B cell (primary cell): ENCODE data around the gene TLR5. TPM values are rescaled to one million over a fixed set of nuclear protein-coding genes. Genes with fewer than 3 reads are reported as not detected.

ENCODE experiments used
- ATAC-seq: fragments of 200-7000 bp; cut with Tn5 transposase; one replicate; pipeline ENCODE4 v1.10.0; 2021; ENCODE audit warnings: low read depth, mild to moderate bottlenecking, moderate number of reproducible peaks, moderate library complexity
- CTCF ChIA-PET: fragments of 350-600 bp; sonication (Branson Sonifier 250); formaldehyde crosslinking; loops from one replicate; lab custom pipeline; 2021; ENCODE audit warnings: antibody characterized with exemption, inconsistent platforms; lab: Charles Lee
- POLR2A ChIA-PET: fragments of 350-600 bp; sonication (Branson Sonifier 250); formaldehyde crosslinking; loops from one replicate; lab custom pipeline; 2021; ENCODE audit warnings: antibody characterized with exemption; lab: Charles Lee
- DNase-seq: peaks from one replicate; pipeline ENCODE4 v3.0.0; 2013
- H2AFZ ChIP-seq: 2 replicates; pipeline ENCODE4 v1.6.1; 2012; ENCODE audit warnings: mild to moderate bottlenecking, low read depth, low read length; ENCODE audit not compliant: insufficient read depth, poor library complexity, severe bottlenecking
- H3K27ac ChIP-seq, 2 donors: 1 replicate in 1 of 2; 2 replicates in 1 of 2; pipeline ENCODE4 v1.5.1; 2012 to 2013; ENCODE audit warnings: low read length in 2 of 2, mild to moderate bottlenecking in 2 of 2, moderate library complexity in 1 of 2
- H3K27me3 ChIP-seq, 4 experiments: fragments of 200-600 bp in 1 of 4; sonication (generic) in 1 of 4; replicated peaks in 1 of 4; 1 replicate in 2 of 4; 2 replicates in 2 of 4; pipeline versions ENCODE4 v1.6.1 to v1.7.0; 2013 to 2016; ENCODE audit warnings: low read length in 3 of 4, mild to moderate bottlenecking in 2 of 4, mixed read lengths in 1 of 4, moderate library complexity in 1 of 4; ENCODE audit not compliant: insufficient read depth in 4 of 4, control insufficient read depth in 3 of 4; ENCODE audit errors: control extremely low read depth in 1 of 4
- H3K36me3 ChIP-seq, 2 experiments: replicated peaks in 1 of 2; 1 replicate in 1 of 2; 2 replicates in 1 of 2; pipeline versions ENCODE4 v1.6.1 to v1.7.1; 2013; ENCODE audit warnings: low read length in 1 of 2; ENCODE audit not compliant: insufficient read depth in 2 of 2, control insufficient read depth in 1 of 2; ENCODE audit errors: control extremely low read depth in 1 of 2, extremely low read depth in 1 of 2
- H3K4me1 ChIP-seq, 2 donors: fragments of 200-600 bp in 1 of 2; sonication (generic) in 1 of 2; 1 replicate in 1 of 2; 2 replicates in 1 of 2; pipeline versions ENCODE4 v1.5.1 to v1.6.1; 2013 to 2017; ENCODE audit warnings: low read length in 2 of 2; ENCODE audit not compliant: control insufficient read depth in 2 of 2, insufficient read depth in 2 of 2
- H3K4me2 ChIP-seq: replicated peaks from 2 replicates; pipeline ENCODE3; 2012; ENCODE audit warnings: mild to moderate bottlenecking, low read depth, low read length; ENCODE audit not compliant: poor library complexity, severe bottlenecking
- H3K4me3 ChIP-seq, 5 experiments: fragments of 200-600 bp in 1 of 5; sonication (generic) in 1 of 5; 1 replicate in 3 of 5; 2 replicates in 2 of 5; pipeline versions ENCODE4 v1.5.1 to v1.7.0; 2011 to 2016; ENCODE audit warnings: low read length in 4 of 5, mild to moderate bottlenecking in 4 of 5, low read depth in 2 of 5, control low read depth in 1 of 5, moderate library complexity in 1 of 5; ENCODE audit not compliant: insufficient read depth in 1 of 5; ENCODE audit errors: control extremely low read depth in 1 of 5, extremely low read depth in 1 of 5
- H3K79me2 ChIP-seq: fragments of 200-600 bp; sonication (generic); one replicate; pipeline ENCODE4 v1.6.0; 2016; ENCODE audit warnings: low read length; ENCODE audit not compliant: control insufficient read depth, insufficient read depth
- H3K9ac ChIP-seq: fragments of 200-600 bp; sonication (generic); 2 replicates; pipeline ENCODE4 v1.6.1; 2017; ENCODE audit warnings: mild to moderate bottlenecking, low read length, moderate library complexity
- H3K9me3 ChIP-seq, 3 donors: one replicate each; pipeline versions ENCODE4 v1.6.1 to v1.7.1; 2013; ENCODE audit warnings: low read length in 2 of 3; ENCODE audit not compliant: control insufficient read depth in 2 of 3, insufficient read depth in 1 of 3; ENCODE audit errors: control extremely low read depth in 1 of 3
- H4K20me1 ChIP-seq: 2 replicates; pipeline ENCODE4 v1.6.0; 2012; ENCODE audit warnings: mild to moderate bottlenecking, low read length; ENCODE audit not compliant: insufficient read depth, control insufficient read depth, poor library complexity, severe bottlenecking
- H3K27ac Mint-ChIP-seq: one replicate; pipeline ENCODE4 v1.8.0; 2021; ENCODE audit warnings: mixed read lengths
- H3K27me3 Mint-ChIP-seq: one replicate; pipeline ENCODE4 v1.8.0; 2021; ENCODE audit warnings: mixed read lengths
- H3K4me1 Mint-ChIP-seq: one replicate; pipeline ENCODE4 v1.8.0; 2021; ENCODE audit warnings: mixed read lengths
- H3K4me3 Mint-ChIP-seq: one replicate; pipeline ENCODE4 v1.8.0; 2021; ENCODE audit warnings: mixed read lengths
- H3K9me3 Mint-ChIP-seq: one replicate; pipeline ENCODE4 v1.8.0; 2022; ENCODE audit warnings: mixed read lengths; ENCODE audit not compliant: insufficient read depth
- CTCF ChIP-seq: fragments of 200-600 bp; IDR thresholded peaks from one replicate; pipeline ENCODE4 v1.8.0; 2022; ENCODE audit warnings: antibody characterized with exemption, mild to moderate bottlenecking
- EZH2 ChIP-seq: IDR thresholded peaks from 2 replicates; pipeline ENCODE4 v1.6.1; 2012; ENCODE audit warnings: borderline replicate concordance, low read depth, mild to moderate bottlenecking, moderate library complexity, low read length; ENCODE audit not compliant: insufficient read depth, poor library complexity, severe bottlenecking
- WGBS: methylation state at CpG from one replicate; pipeline ENCODE4 v1.1.5; 2013; ENCODE audit warnings: missing lambda C conversion rate; ENCODE audit not compliant: insufficient coverage; 5-methylcytosine and 5-hydroxymethylcytosine counted together
- intact Hi-C: fragments of 100-400 bp; cut with micrococcal nuclease; formaldehyde crosslinking; loops from one replicate; pipeline ENCODE4 v1.10.0; 2022
- polyA plus RNA-seq: library from polyadenylated mRNA; depleted of rRNA; stranded (reverse); fragments of >200 nt; gene quantifications from 2 replicates; pipeline ENCODE4 v1.2.3, GENCODE V29; 2012
- total RNA-seq, 2 donors: library from RNA; stranded (reverse); fragments of 120-200 nt in 1 of 2; gene quantifications; 1 replicate in 1 of 2; 2 replicates in 1 of 2; pipeline versions ENCODE4 v1.2.3 to v1.2.4, GENCODE V29; 2013 to 2022

TLR5 gene
- total and polyA plus RNA-seq, 2 donors (not counting 1 experiment from before 2014, with no cell fraction given) = 0.21 TPM; not detected in 1

- no peak overlapping the region for H3K4me3 Mint-ChIP-seq
- CTCF ChIA-PET = interaction anchor here (0.6 to 6.4 kb wide), 5 partner anchors 10 to 546 kb away, joined by 3 to 95 read pairs (median 8); no protein-coding TSS in a partner anchor
- H3K4me1 Mint-ChIP-seq = peaks cover 9% of the 10 kb centered on the region
- peaks cover 0 to 33% (median 22%) of the 10 kb centered on the region in 4 experiments for H3K27me3 ChIP-seq
- H3K4me3 ChIP-seq = no peak overlapping the region
- no peak overlapping the region for H3K27ac ChIP-seq
- intact Hi-C loops = no loop called here
- H3K36me3 ChIP-seq = no peaks in the 10 kb centered on the region
- no peak overlapping the region for H3K27ac Mint-ChIP-seq
- ATAC-seq (no peak), DNase-seq (no peak)
- H3K9me3 ChIP-seq = no peaks in the 10 kb centered on the region
- H3K4me1 ChIP-seq = peaks cover 7 to 12% of the 10 kb centered on the region in 2 donors
- POLR2A ChIA-PET = no interaction called here
- H3K27me3 Mint-ChIP-seq = peaks cover 51% of the 10 kb centered on the region
- no peaks in the 10 kb centered on the region for H3K9me3 Mint-ChIP-seq
- no peak overlapping the region for H2AFZ ChIP-seq
- H3K9ac ChIP-seq = no peak overlapping the region
- H4K20me1 ChIP-seq = no peaks in the 10 kb centered on the region
- TF ChIP-seq CTCF (no peak), EZH2 (no peak)
- H3K4me2 ChIP-seq = no peak overlapping the region
- 67% methylated on average over 2 of the region's 2 CpGs for WGBS
- no peaks in the 10 kb centered on the region for H3K79me2 ChIP-seq
These were observed 5.5 kb downstream of the TLR5 start for GRCh38 chr1:223137455-223138085.

- Histone ChIP-seq H3K27ac (no peak overlapping the region), H4K20me1 (no peaks in the 10 kb centered on the region), H3K79me2 (no peaks in the 10 kb centered on the region), H3K36me3 (no peaks in the 10 kb centered on the region), H3K4me3 (no peak overlapping the region), H2AFZ (no peak overlapping the region), H3K4me2 (no peak overlapping the region), H3K27me3 (peaks cover 0 to 42% (median 24%) of the 10 kb centered on the region in 4 experiments), H3K9me3 (no peaks in the 10 kb centered on the region), H3K4me1 (peaks cover 7 to 11% of the 10 kb centered on the region in 2 donors), H3K9ac (no peak overlapping the region)
- H3K27ac Mint-ChIP-seq = no peak overlapping the region
- ChIA-PET POLR2A (no interaction called here), CTCF (interaction anchor here (0.7 to 6.4 kb wide), 4 partner anchors 13 to 547 kb away, joined by 3 to 95 read pairs (median 6); no protein-coding TSS in a partner anchor)
- no peak for ATAC-seq
- H3K4me3 Mint-ChIP-seq = no peak overlapping the region
- H3K27me3 Mint-ChIP-seq = peaks cover 65% of the 10 kb centered on the region
- H3K4me1 Mint-ChIP-seq = peaks cover 9% of the 10 kb centered on the region
- WGBS = 37% methylated on average over 2 of the region's 2 CpGs
- peak; percentile 21 for DNase-seq
- TF ChIP-seq CTCF = no peak
- no peak for TF ChIP-seq EZH2
- no peaks in the 10 kb centered on the region for H3K9me3 Mint-ChIP-seq
- intact Hi-C loops = no loop called here
These were observed 7.0 kb downstream of the TLR5 start for GRCh38 chr1:223136086-223136485.
